ENCODE results near the gene PRUNE1. TPM values are rescaled to one million over a fixed set of nuclear protein-coding genes. Genes with fewer than 3 reads are reported as not detected.
A peak's percentile ranks its signal among the peaks of the same experiment; 100 is the strongest.

Gene PRUNE1
- total RNA-seq, 1 experiment from 2014 or later = 24.5 TPM

DNA sequence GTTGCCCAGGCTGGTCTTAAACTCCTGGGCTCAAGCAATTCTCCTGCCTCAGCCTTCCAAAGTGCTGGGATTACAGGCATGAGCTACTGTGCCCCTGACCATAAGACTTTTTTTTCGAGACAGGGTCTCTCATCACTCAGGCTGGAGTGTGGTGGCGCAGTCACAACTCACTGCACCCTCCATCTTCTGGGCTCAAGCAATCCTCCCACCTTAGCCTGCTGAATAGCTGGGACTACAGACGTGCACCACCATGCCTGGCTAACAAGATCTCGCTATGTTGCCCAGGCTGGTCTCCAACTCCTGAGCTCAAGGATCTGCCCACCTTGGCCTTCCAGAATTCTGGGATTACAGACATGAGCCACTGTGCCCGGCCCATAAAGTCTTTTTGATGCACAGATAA, 41.2 kb downstream of the PRUNE1 start:
- no peak for ATAC-seq
- H3K27ac Mint-ChIP-seq = no peak overlapping the region
- POLR2A ChIA-PET = interaction anchor here (0.7 to 1.5 kb wide), 2 partner anchors 58 to 82 kb away, joined by 3 read pairs; no protein-coding TSS in a partner anchor
- H3K4me3 Mint-ChIP-seq = peak overlapping the region; percentile 96
- H3K9me3 Mint-ChIP-seq = no peaks in the 10 kb centered on the region
- peaks cover 28% of the 10 kb centered on the region for H3K36me3 Mint-ChIP-seq
- DNase-seq (ENCODE audit: low spot score) = no peak
- CTCF ChIA-PET = interaction anchor here (0.6 to 3.7 kb wide), 5 partner anchors 11 to 252 kb away, joined by 3 to 43 read pairs (median 4); partner anchors contain the start of genes CDC42SE1, MINDY1 and MLLT11
- no peaks in the 10 kb centered on the region for H3K27me3 Mint-ChIP-seq (ENCODE audit: low read depth)
- peaks cover 17% of the 10 kb centered on the region for H3K4me1 Mint-ChIP-seq
- TF ChIP-seq NFATC4 (CRISPR knock-in tag; IDR thresholded peaks at IDR 0.05) = no peak
- TF ChIP-seq ZNF138 (CRISPR knock-in tag; conservative IDR thresholded peaks at IDR 0.05) = no peak
- no peak for TF ChIP-seq CREM (CRISPR knock-in tag; IDR thresholded peaks at IDR 0.05)
- peak; percentile 92 for TF ChIP-seq ZNF121 (CRISPR knock-in tag; IDR thresholded peaks at IDR 0.05)
- TF ChIP-seq, protein P1, sequence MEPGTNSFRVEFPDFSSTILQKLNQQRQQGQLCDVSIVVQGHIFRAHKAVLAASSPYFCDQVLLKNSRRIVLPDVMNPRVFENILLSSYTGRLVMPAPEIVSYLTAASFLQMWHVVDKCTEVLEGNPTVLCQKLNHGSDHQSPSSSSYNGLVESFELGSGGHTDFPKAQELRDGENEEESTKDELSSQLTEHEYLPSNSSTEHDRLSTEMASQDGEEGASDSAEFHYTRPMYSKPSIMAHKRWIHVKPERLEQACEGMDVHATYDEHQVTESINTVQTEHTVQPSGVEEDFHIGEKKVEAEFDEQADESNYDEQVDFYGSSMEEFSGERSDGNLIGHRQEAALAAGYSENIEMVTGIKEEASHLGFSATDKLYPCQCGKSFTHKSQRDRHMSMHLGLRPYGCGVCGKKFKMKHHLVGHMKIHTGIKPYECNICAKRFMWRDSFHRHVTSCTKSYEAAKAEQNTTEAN (CRISPR knock-in tag; IDR thresholded peaks at IDR 0.05) = no peak
- no peak for TF ChIP-seq OVOL2 (CRISPR knock-in tag; IDR thresholded peaks at IDR 0.05; ENCODE audit: borderline replicate concordance)
- TF ChIP-seq ZNF425 (CRISPR knock-in tag; conservative IDR thresholded peaks at IDR 0.05) = no peak

GRCh38 chr1:151050051-151050688, 41.9 kb downstream of the PRUNE1 start:
- DNase-seq (ENCODE audit: low spot score) (no peak), ATAC-seq (no peak)
- Mint-ChIP-seq H3K9me3 (no peaks in the 10 kb centered on the region), H3K36me3 (peaks cover 35% of the 10 kb centered on the region), H3K27ac (0 out of 2 replicates have a peak overlapping the region, but pooled peaks have one; percentile 57), H3K4me1 (peaks cover 17% of the 10 kb centered on the region), H3K4me3 (no peak overlapping the region), H3K27me3 (ENCODE audit: low read depth) (no peaks in the 10 kb centered on the region)
- CTCF ChIA-PET = interaction anchor here (0.6 to 3.7 kb wide), 4 partner anchors 10 to 44 kb away, joined by 3 to 43 read pairs (median 12); partner anchors contain the start of genes CDC42SE1, MINDY1 and MLLT11
- TF ChIP-seq ZNF317 (CRISPR knock-in tag; IDR thresholded peaks at IDR 0.05; ENCODE audit: borderline replicate concordance, low read depth) = no peak
- TF ChIP-seq E2F5 (CRISPR knock-in tag; IDR thresholded peaks at IDR 0.05) = no peak
- TF ChIP-seq, protein P2, sequence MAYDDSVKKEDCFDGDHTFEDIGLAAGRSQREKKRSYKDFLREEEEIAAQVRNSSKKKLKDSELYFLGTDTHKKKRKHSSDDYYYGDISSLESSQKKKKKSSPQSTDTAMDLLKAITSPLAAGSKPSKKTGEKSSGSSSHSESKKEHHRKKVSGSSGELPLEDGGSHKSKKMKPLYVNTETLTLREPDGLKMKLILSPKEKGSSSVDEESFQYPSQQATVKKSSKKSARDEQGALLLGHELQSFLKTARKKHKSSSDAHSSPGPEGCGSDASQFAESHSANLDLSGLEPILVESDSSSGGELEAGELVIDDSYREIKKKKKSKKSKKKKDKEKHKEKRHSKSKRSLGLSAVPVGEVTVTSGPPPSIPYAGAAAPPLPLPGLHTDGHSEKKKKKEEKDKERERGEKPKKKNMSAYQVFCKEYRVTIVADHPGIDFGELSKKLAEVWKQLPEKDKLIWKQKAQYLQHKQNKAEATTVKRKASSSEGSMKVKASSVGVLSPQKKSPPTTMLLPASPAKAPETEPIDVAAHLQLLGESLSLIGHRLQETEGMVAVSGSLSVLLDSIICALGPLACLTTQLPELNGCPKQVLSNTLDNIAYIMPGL (CRISPR knock-in tag; IDR thresholded peaks at IDR 0.05) = no peak
- no peak for TF ChIP-seq SMAD3 (CRISPR knock-in tag; IDR thresholded peaks at IDR 0.05; ENCODE audit: borderline replicate concordance)
- TF ChIP-seq ATF1 (CRISPR knock-in tag; IDR thresholded peaks at IDR 0.05) = no peak
- no peak for TF ChIP-seq SMAD4 (CRISPR knock-in tag; IDR thresholded peaks at IDR 0.05)
- no peak for TF ChIP-seq HMGA2 (CRISPR knock-in tag; IDR thresholded peaks at IDR 0.05)
- TF ChIP-seq, protein P3, sequence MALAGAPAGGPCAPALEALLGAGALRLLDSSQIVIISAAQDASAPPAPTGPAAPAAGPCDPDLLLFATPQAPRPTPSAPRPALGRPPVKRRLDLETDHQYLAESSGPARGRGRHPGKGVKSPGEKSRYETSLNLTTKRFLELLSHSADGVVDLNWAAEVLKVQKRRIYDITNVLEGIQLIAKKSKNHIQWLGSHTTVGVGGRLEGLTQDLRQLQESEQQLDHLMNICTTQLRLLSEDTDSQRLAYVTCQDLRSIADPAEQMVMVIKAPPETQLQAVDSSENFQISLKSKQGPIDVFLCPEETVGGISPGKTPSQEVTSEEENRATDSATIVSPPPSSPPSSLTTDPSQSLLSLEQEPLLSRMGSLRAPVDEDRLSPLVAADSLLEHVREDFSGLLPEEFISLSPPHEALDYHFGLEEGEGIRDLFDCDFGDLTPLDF (CRISPR knock-in tag; IDR thresholded peaks at IDR 0.05) = no peak
- TF ChIP-seq ZNF425 (CRISPR knock-in tag; conservative IDR thresholded peaks at IDR 0.05) = no peak
- POLR2A ChIA-PET = interaction anchor here (1.5 kb wide), 1 partner anchor 81 kb away, joined by 3 read pairs; no protein-coding TSS in a partner anchor
